WTC11 (cell line): ENCODE data around the gene MT1G. TPM values are rescaled to one million over a fixed set of nuclear protein-coding genes. Genes with fewer than 3 reads are reported as not detected.

Source experiments
- ATAC-seq: fragments of 200-7000 bp; cut with Tn5 transposase; 2 replicates; pipeline ENCODE4 v1.10.0; 2021; ENCODE audit warnings: mild to moderate bottlenecking, moderate library complexity
- CTCF ChIA-PET: fragments of 300-600 bp; sonication (Branson Sonifier 250); formaldehyde crosslinking; loops from one replicate; lab custom pipeline; 2021; ENCODE audit warnings: antibody characterized with exemption; lab: Charles Lee
- POLR2A ChIA-PET: fragments of 350-600 bp; sonication (Branson Sonifier 250); formaldehyde crosslinking; loops from one replicate; lab custom pipeline; 2021; ENCODE audit warnings: antibody characterized with exemption; lab: Charles Lee
- DNase-seq: peaks from one replicate; pipeline ENCODE4 v3.0.0; 2021; ENCODE audit warnings: low spot score
- H3K27ac Mint-ChIP-seq: 2 replicates; pipeline ENCODE4 v1.8.0; 2021; ENCODE audit warnings: mixed read lengths
- H3K27me3 Mint-ChIP-seq: 2 replicates; pipeline ENCODE4 v1.8.0; 2021; ENCODE audit warnings: low read depth, mild to moderate bottlenecking, moderate library complexity, mixed read lengths
- H3K36me3 Mint-ChIP-seq: 2 replicates; pipeline ENCODE4 v1.8.0; 2021; ENCODE audit warnings: mixed read lengths
- H3K4me1 Mint-ChIP-seq: 2 replicates; pipeline ENCODE4 v1.8.0; 2022; ENCODE audit warnings: mixed read lengths
- H3K4me3 Mint-ChIP-seq: 2 replicates; pipeline ENCODE4 v1.8.0; 2021; ENCODE audit warnings: mild to moderate bottlenecking, moderate library complexity, mixed read lengths
- H3K9me3 Mint-ChIP-seq: 2 replicates; pipeline ENCODE4 v1.8.0; 2021; ENCODE audit warnings: mixed read lengths
- ATF1 ChIP-seq: sonication (generic); formaldehyde crosslinking; IDR thresholded peaks from 2 replicates; pipeline ENCODE4 v1.8.1; 2023; ENCODE audit warnings: mild to moderate bottlenecking, moderate library complexity, missing genetic modification reagents
- ELF4 ChIP-seq: sonication (generic); formaldehyde crosslinking; IDR thresholded peaks from 2 replicates; pipeline ENCODE4 v1.8.1; 2022; ENCODE audit warnings: low read depth, mild to moderate bottlenecking, moderate library complexity, missing genetic modification reagents
- ETV6 ChIP-seq: sonication (generic); formaldehyde crosslinking; IDR thresholded peaks from 2 replicates; pipeline ENCODE4 v1.8.1; 2022; ENCODE audit warnings: mild to moderate bottlenecking, missing genetic modification reagents
- GABPB1 ChIP-seq: sonication (generic); formaldehyde crosslinking; IDR thresholded peaks from 2 replicates; pipeline ENCODE4 v1.8.1; 2023; ENCODE audit warnings: mild to moderate bottlenecking, missing genetic modification reagents
- JAZF1 ChIP-seq: fragments of 250-450 bp; sonication (Bioruptor Pico); IDR thresholded peaks from 2 replicates; pipeline ENCODE4 v1.9.0; 2021; ENCODE audit warnings: moderate library complexity, mild to moderate bottlenecking, inconsistent platforms
- MXD4 ChIP-seq: fragments of 250-450 bp; sonication (Bioruptor Pico); IDR thresholded peaks from 2 replicates; pipeline ENCODE4 v1.8.0; 2021; ENCODE audit warnings: mild to moderate bottlenecking, moderate library complexity, borderline replicate concordance
- NR2C2 ChIP-seq: sonication (generic); formaldehyde crosslinking; IDR thresholded peaks from 2 replicates; pipeline ENCODE4 v1.8.0; 2022; ENCODE audit warnings: mild to moderate bottlenecking, missing genetic modification reagents
- RORB ChIP-seq: fragments of 250-450 bp; sonication (Bioruptor Pico); IDR thresholded peaks from 2 replicates; pipeline ENCODE4 v1.9.0; 2021; ENCODE audit warnings: mild to moderate bottlenecking
- ZNF416 ChIP-seq: fragments of 250-450 bp; sonication (Bioruptor Pico); IDR thresholded peaks from 2 replicates; pipeline ENCODE4 v1.9.0; 2021; ENCODE audit warnings: mild to moderate bottlenecking, inconsistent platforms
- ZNF671 ChIP-seq: fragments of 250-450 bp; sonication (Bioruptor Pico); IDR thresholded peaks from 2 replicates; pipeline ENCODE4 v1.8.0; 2021; ENCODE audit warnings: mild to moderate bottlenecking
- total RNA-seq: library from RNA; stranded (reverse); gene quantifications from 3 replicates; pipeline ENCODE4 v1.2.3, GENCODE V29; 2021
- TF ChIP-seq, protein P1 (sequence below): fragments of 250-450 bp; sonication (Bioruptor Pico); IDR thresholded peaks from 2 replicates; pipeline ENCODE4 v1.8.0; 2021; ENCODE audit warnings: mild to moderate bottlenecking
- TF ChIP-seq, protein P2 (sequence below): fragments of 250-450 bp; sonication (Bioruptor Pico); IDR thresholded peaks from 2 replicates; pipeline ENCODE4 v1.9.0; 2021; ENCODE audit warnings: mild to moderate bottlenecking, borderline replicate concordance
- TF ChIP-seq, protein P3 (sequence below): sonication (generic); formaldehyde crosslinking; IDR thresholded peaks from 2 replicates; pipeline ENCODE4 v1.8.0; 2023; ENCODE audit warnings: missing genetic modification reagents, mild to moderate bottlenecking, borderline replicate concordance
- TF ChIP-seq, protein P4 (sequence below): fragments of 250-450 bp; sonication (Bioruptor Pico); IDR thresholded peaks from 2 replicates; pipeline ENCODE4 v1.9.0; 2021; ENCODE audit warnings: moderate library complexity, mild to moderate bottlenecking, inconsistent platforms, borderline replicate concordance
- TF ChIP-seq, protein P5 (sequence below): sonication (generic); formaldehyde crosslinking; IDR thresholded peaks from 2 replicates; pipeline ENCODE4 v1.8.0; 2023; ENCODE audit warnings: missing genetic modification reagents
- TF ChIP-seq, protein P6 (sequence below): sonication (generic); formaldehyde crosslinking; IDR thresholded peaks from 2 replicates; pipeline ENCODE4 v1.8.0; 2022; ENCODE audit warnings: mild to moderate bottlenecking, missing genetic modification reagents
- TF ChIP-seq, protein P7 (sequence below): sonication (generic); formaldehyde crosslinking; IDR thresholded peaks from 2 replicates; pipeline ENCODE4 v1.8.1; 2022; ENCODE audit warnings: missing genetic modification reagents, borderline replicate concordance
- TF ChIP-seq, protein P8 (sequence below): sonication (generic); formaldehyde crosslinking; IDR thresholded peaks from 2 replicates; pipeline ENCODE4 v1.8.1; 2022; ENCODE audit warnings: low read depth, mild to moderate bottlenecking, moderate library complexity, missing genetic modification reagents, borderline replicate concordance

Gene MT1G
- total RNA-seq, 1 experiment from 2014 or later, result 333 TPM

DNA sequence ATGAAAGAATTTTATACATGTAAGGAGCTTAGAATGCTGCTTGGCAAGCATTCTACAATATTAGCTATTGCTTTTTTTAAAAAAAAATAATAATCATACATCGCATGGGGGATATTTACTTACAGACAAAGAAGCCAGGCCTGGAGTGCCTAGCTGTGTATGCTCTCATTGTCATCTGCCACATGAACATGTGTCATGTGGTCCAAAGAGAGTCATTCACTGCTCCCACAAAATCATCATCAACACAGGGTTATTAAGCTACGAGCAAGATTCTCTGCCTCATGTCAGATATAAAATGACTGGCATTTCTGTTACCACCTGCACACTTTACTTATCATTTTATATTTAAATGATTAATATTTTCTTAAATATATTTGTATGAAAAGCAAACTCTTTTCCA, 44.2 kb downstream of the MT1G start:
- no peak for ATAC-seq

More for the DNA sequence above, 44.2 kb downstream of the MT1G start:
- Mint-ChIP-seq H3K4me3 (no peak overlapping the region), H3K36me3 (peaks cover 2% of the 10 kb centered on the region; the same call in 1 of the 2 replicates), H3K4me1 (peaks cover 55% of the 10 kb centered on the region), H3K9me3 (peaks cover 8% of the 10 kb centered on the region; the same call in 1 of the 2 replicates), H3K27me3 (peaks cover 98% of the 10 kb centered on the region), H3K27ac (no peak overlapping the region)
- TF ChIP-seq RORB (CRISPR knock-in tag), result no peak
- TF ChIP-seq ZNF416 (CRISPR knock-in tag), result no peak
- TF ChIP-seq, protein P1, sequence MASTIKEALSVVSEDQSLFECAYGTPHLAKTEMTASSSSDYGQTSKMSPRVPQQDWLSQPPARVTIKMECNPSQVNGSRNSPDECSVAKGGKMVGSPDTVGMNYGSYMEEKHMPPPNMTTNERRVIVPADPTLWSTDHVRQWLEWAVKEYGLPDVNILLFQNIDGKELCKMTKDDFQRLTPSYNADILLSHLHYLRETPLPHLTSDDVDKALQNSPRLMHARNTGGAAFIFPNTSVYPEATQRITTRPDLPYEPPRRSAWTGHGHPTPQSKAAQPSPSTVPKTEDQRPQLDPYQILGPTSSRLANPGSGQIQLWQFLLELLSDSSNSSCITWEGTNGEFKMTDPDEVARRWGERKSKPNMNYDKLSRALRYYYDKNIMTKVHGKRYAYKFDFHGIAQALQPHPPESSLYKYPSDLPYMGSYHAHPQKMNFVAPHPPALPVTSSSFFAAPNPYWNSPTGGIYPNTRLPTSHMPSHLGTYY (CRISPR knock-in tag), result no peak
- TF ChIP-seq NR2C2 (CRISPR knock-in tag), result no peak
- TF ChIP-seq, protein P2, sequence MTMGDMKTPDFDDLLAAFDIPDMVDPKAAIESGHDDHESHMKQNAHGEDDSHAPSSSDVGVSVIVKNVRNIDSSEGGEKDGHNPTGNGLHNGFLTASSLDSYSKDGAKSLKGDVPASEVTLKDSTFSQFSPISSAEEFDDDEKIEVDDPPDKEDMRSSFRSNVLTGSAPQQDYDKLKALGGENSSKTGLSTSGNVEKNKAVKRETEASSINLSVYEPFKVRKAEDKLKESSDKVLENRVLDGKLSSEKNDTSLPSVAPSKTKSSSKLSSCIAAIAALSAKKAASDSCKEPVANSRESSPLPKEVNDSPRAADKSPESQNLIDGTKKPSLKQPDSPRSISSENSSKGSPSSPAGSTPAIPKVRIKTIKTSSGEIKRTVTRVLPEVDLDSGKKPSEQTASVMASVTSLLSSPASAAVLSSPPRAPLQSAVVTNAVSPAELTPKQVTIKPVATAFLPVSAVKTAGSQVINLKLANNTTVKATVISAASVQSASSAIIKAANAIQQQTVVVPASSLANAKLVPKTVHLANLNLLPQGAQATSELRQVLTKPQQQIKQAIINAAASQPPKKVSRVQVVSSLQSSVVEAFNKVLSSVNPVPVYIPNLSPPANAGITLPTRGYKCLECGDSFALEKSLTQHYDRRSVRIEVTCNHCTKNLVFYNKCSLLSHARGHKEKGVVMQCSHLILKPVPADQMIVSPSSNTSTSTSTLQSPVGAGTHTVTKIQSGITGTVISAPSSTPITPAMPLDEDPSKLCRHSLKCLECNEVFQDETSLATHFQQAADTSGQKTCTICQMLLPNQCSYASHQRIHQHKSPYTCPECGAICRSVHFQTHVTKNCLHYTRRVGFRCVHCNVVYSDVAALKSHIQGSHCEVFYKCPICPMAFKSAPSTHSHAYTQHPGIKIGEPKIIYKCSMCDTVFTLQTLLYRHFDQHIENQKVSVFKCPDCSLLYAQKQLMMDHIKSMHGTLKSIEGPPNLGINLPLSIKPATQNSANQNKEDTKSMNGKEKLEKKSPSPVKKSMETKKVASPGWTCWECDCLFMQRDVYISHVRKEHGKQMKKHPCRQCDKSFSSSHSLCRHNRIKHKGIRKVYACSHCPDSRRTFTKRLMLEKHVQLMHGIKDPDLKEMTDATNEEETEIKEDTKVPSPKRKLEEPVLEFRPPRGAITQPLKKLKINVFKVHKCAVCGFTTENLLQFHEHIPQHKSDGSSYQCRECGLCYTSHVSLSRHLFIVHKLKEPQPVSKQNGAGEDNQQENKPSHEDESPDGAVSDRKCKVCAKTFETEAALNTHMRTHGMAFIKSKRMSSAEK, result no peak
- TF ChIP-seq, protein P3, sequence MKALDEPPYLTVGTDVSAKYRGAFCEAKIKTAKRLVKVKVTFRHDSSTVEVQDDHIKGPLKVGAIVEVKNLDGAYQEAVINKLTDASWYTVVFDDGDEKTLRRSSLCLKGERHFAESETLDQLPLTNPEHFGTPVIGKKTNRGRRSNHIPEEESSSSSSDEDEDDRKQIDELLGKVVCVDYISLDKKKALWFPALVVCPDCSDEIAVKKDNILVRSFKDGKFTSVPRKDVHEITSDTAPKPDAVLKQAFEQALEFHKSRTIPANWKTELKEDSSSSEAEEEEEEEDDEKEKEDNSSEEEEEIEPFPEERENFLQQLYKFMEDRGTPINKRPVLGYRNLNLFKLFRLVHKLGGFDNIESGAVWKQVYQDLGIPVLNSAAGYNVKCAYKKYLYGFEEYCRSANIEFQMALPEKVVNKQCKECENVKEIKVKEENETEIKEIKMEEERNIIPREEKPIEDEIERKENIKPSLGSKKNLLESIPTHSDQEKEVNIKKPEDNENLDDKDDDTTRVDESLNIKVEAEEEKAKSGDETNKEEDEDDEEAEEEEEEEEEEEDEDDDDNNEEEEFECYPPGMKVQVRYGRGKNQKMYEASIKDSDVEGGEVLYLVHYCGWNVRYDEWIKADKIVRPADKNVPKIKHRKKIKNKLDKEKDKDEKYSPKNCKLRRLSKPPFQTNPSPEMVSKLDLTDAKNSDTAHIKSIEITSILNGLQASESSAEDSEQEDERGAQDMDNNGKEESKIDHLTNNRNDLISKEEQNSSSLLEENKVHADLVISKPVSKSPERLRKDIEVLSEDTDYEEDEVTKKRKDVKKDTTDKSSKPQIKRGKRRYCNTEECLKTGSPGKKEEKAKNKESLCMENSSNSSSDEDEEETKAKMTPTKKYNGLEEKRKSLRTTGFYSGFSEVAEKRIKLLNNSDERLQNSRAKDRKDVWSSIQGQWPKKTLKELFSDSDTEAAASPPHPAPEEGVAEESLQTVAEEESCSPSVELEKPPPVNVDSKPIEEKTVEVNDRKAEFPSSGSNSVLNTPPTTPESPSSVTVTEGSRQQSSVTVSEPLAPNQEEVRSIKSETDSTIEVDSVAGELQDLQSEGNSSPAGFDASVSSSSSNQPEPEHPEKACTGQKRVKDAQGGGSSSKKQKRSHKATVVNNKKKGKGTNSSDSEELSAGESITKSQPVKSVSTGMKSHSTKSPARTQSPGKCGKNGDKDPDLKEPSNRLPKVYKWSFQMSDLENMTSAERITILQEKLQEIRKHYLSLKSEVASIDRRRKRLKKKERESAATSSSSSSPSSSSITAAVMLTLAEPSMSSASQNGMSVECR, result no peak
- TF ChIP-seq ZNF671 (CRISPR knock-in tag), result no peak
- TF ChIP-seq, protein P4, sequence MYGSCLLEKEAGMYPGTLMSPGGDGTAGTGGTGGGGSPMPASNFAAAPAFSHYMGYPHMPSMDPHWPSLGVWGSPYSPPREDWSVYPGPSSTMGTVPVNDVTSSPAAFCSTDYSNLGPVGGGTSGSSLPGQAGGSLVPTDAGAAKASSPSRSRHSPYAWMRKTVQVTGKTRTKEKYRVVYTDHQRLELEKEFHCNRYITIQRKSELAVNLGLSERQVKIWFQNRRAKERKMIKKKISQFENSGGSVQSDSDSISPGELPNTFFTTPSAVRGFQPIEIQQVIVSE, result no peak
- TF ChIP-seq, protein P5, sequence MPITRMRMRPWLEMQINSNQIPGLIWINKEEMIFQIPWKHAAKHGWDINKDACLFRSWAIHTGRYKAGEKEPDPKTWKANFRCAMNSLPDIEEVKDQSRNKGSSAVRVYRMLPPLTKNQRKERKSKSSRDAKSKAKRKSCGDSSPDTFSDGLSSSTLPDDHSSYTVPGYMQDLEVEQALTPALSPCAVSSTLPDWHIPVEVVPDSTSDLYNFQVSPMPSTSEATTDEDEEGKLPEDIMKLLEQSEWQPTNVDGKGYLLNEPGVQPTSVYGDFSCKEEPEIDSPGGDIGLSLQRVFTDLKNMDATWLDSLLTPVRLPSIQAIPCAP (CRISPR knock-in tag), result no peak
- no peak for TF ChIP-seq GABPB1 (CRISPR knock-in tag)
- TF ChIP-seq ATF1 (CRISPR knock-in tag), result no peak
- TF ChIP-seq, protein P6, sequence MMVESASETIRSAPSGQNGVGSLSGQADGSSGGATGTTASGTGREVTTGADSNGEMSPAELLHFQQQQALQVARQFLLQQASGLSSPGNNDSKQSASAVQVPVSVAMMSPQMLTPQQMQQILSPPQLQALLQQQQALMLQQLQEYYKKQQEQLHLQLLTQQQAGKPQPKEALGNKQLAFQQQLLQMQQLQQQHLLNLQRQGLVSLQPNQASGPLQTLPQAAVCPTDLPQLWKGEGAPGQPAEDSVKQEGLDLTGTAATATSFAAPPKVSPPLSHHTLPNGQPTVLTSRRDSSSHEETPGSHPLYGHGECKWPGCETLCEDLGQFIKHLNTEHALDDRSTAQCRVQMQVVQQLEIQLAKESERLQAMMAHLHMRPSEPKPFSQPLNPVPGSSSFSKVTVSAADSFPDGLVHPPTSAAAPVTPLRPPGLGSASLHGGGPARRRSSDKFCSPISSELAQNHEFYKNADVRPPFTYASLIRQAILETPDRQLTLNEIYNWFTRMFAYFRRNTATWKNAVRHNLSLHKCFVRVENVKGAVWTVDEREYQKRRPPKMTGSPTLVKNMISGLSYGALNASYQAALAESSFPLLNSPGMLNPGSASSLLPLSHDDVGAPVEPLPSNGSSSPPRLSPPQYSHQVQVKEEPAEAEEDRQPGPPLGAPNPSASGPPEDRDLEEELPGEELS, result no peak
- TF ChIP-seq, protein P7, sequence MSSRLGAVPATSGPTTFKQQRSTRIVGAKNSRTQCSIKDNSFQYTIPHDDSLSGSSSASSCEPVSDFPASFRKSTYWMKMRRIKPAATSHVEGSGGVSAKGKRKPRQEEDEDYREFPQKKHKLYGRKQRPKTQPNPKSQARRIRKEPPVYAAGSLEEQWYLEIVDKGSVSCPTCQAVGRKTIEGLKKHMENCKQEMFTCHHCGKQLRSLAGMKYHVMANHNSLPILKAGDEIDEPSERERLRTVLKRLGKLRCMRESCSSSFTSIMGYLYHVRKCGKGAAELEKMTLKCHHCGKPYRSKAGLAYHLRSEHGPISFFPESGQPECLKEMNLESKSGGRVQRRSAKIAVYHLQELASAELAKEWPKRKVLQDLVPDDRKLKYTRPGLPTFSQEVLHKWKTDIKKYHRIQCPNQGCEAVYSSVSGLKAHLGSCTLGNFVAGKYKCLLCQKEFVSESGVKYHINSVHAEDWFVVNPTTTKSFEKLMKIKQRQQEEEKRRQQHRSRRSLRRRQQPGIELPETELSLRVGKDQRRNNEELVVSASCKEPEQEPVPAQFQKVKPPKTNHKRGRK (CRISPR knock-in tag), result no peak
- TF ChIP-seq, protein P8, sequence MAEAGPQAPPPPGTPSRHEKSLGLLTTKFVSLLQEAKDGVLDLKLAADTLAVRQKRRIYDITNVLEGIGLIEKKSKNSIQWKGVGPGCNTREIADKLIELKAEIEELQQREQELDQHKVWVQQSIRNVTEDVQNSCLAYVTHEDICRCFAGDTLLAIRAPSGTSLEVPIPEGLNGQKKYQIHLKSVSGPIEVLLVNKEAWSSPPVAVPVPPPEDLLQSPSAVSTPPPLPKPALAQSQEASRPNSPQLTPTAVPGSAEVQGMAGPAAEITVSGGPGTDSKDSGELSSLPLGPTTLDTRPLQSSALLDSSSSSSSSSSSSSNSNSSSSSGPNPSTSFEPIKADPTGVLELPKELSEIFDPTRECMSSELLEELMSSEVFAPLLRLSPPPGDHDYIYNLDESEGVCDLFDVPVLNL, result no peak
- no peak for TF ChIP-seq ETV6
- no peak for TF ChIP-seq JAZF1
- TF ChIP-seq ELF4 (CRISPR knock-in tag), result no peak
- no peak for TF ChIP-seq MXD4 (CRISPR knock-in tag)
- no peak for DNase-seq
- POLR2A ChIA-PET, result interaction anchor here (0.5 to 4.9 kb wide), 3 partner anchors 10 to 46 kb away, joined by 3 to 68 read pairs (median 3); partner anchors contain the start of gene MT2A
- CTCF ChIA-PET, result interaction anchor here (0.8 to 2.4 kb wide), 2 partner anchors 20 to 52 kb away, joined by 3 to 6 read pairs; no protein-coding TSS in a partner anchor
